ENCODE measurements around the gene NBEAL2. TPM values are rescaled to one million over a fixed set of nuclear protein-coding genes. Genes with fewer than 3 reads are reported as not detected.

The NBEAL2 gene
- total RNA-seq, 1 donor from 2014 or later: 20.0 TPM

GRCh38 chr3:46932455-46933225, 46.8 kb upstream of the NBEAL2 start:
- DNase-seq (ENCODE audit: low read depth) (no peak), FAIRE-seq (no peak)
- Histone ChIP-seq H3K36me3 (ENCODE audit: control insufficient read depth, insufficient read depth, low read length) (no peaks in the 10 kb centered on the region), H3K27me3 (ENCODE audit: control insufficient read depth, insufficient read depth, low read length) (no peaks in the 10 kb centered on the region), H3K4me3 (ENCODE audit: low read depth, low read length) (no peak overlapping the region)
- TF ChIP-seq CTCF (IDR thresholded peaks at IDR 0.05; ENCODE audit: insufficient read depth, low read length, severe bottlenecking): no peak

GRCh38 chr3:46933261-46933660, 46.2 kb upstream of the NBEAL2 start:
- no peak for TF ChIP-seq CTCF (IDR thresholded peaks at IDR 0.05; ENCODE audit: insufficient read depth, low read length, severe bottlenecking)
- no peak for FAIRE-seq
- no peaks in the 10 kb centered on the region for H3K27me3 ChIP-seq (ENCODE audit: control insufficient read depth, insufficient read depth, low read length)
- H3K36me3 ChIP-seq (ENCODE audit: control insufficient read depth, insufficient read depth, low read length): peaks cover 3% of the 10 kb centered on the region
- DNase-seq (ENCODE audit: low read depth): no peak
- H3K4me3 ChIP-seq (ENCODE audit: low read depth, low read length): no peak overlapping the region

- FAIRE-seq: no peak
- no peak for TF ChIP-seq CTCF (IDR thresholded peaks at IDR 0.05; ENCODE audit: insufficient read depth, low read length, severe bottlenecking)
- Histone ChIP-seq H3K27me3 (ENCODE audit: control insufficient read depth, insufficient read depth, low read length) (no peaks in the 10 kb centered on the region), H3K36me3 (ENCODE audit: control insufficient read depth, insufficient read depth, low read length) (peaks cover 4% of the 10 kb centered on the region), H3K4me3 (ENCODE audit: low read depth, low read length) (no peak overlapping the region)
- no peak for DNase-seq (ENCODE audit: low read depth)
Observed at GRCh38 chr3:46934072-46934471, 45.4 kb upstream of the NBEAL2 start.

GRCh38 chr3:46934498-46935167, 44.8 kb upstream of the NBEAL2 start:
- H3K36me3 ChIP-seq (ENCODE audit: control insufficient read depth, insufficient read depth, low read length): peaks cover 8% of the 10 kb centered on the region
- FAIRE-seq (peak; percentile 90), DNase-seq (ENCODE audit: low read depth) (peak; percentile 91)

GRCh38 chr3:46935168-46935858, 44.2 kb upstream of the NBEAL2 start:
- DNase-seq (ENCODE audit: low read depth): peak; percentile 92
- no peak for FAIRE-seq
- H3K4me3 ChIP-seq (ENCODE audit: low read depth, low read length): no peak overlapping the region
- peak; percentile 79 for TF ChIP-seq CTCF (IDR thresholded peaks at IDR 0.05; ENCODE audit: insufficient read depth, low read length, severe bottlenecking)
- peaks cover 14% of the 10 kb centered on the region for H3K36me3 ChIP-seq (ENCODE audit: control insufficient read depth, insufficient read depth, low read length)
- no peaks in the 10 kb centered on the region for H3K27me3 ChIP-seq (ENCODE audit: control insufficient read depth, insufficient read depth, low read length)

More at GRCh38 chr3:46934498-46935167, 44.8 kb upstream of the NBEAL2 start:
- no peak for TF ChIP-seq CTCF (IDR thresholded peaks at IDR 0.05; ENCODE audit: insufficient read depth, low read length, severe bottlenecking)
- Histone ChIP-seq H3K27me3 (ENCODE audit: control insufficient read depth, insufficient read depth, low read length) (no peaks in the 10 kb centered on the region), H3K4me3 (ENCODE audit: low read depth, low read length) (no peak overlapping the region)

Data from bronchial epithelial cell (primary cell).